ENCODE results near the gene NTF3. TPM values are rescaled to one million over a fixed set of nuclear protein-coding genes. Genes with fewer than 3 reads are reported as not detected.

The NTF3 gene
- total RNA-seq, 1 experiment from 2014 or later = not detected

DNA sequence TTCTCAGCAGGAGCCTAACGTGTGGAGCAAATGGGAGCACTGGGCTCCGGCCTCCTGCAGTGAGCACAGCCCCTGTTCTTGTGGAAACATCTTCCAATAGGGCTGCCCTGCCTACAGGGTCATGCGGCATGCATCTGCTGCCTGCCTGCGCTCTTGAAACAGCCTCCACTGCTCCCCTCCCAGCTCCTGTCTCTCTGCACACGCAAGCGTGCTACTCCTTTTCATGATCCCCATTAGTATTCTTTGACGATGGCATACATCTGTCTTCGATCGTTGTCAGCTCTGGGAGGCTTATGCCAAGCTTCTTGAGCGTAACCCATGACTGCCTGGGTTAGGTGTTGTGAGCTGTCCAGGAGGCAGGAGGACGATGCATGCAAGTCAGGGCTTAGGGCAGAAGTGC, 23.1 kb downstream of the NTF3 start:
- DNase-seq (ENCODE audit: low read depth, low spot score) (no peak), ATAC-seq (no peak)
- in situ Hi-C loops (cut with HindIII; ENCODE audit: low pct_unique_long_range_greater_than_20kb, low sequenced_read_pairs) (no loop called here), intact Hi-C loops (cut with micrococcal nuclease; ENCODE audit: unreplicated experiment) (no loop called here)
- POLR2A ChIA-PET = no interaction called here
- TF ChIP-seq SIN3A (IDR thresholded peaks at IDR 0.05; ENCODE audit: borderline replicate concordance, insufficient read depth, low read depth, low read length) (no peak), TCF7L2 (IDR thresholded peaks at IDR 0.05; ENCODE audit: low read depth, low read length) (no peak), REST (IDR thresholded peaks at IDR 0.05; ENCODE audit: insufficient read depth in 1 of 2, low read depth in 2 of 2, low read length in 1 of 2) (no peak), CTCF (IDR thresholded peaks at IDR 0.05) (no peak), POLR2AphosphoS5 (IDR thresholded peaks at IDR 0.05; ENCODE audit: low read depth, low read length) (no peak)
- CTCF ChIA-PET = no interaction called here
- no peak overlapping the region for H3K4me3 ChIP-seq (ENCODE audit: low read depth in 2 of 2, low read length in 2 of 2)
- H3K36me3 ChIP-seq (ENCODE audit: control insufficient read depth, insufficient read depth, low read length) = no peaks in the 10 kb centered on the region
- no TSS peak for BruUV-seq (replicated peaks)
- H3K4me1 ChIP-seq (ENCODE audit: control insufficient read depth, insufficient read depth, low read length) = no peaks in the 10 kb centered on the region
- no peak overlapping the region for H3K27ac ChIP-seq (ENCODE audit: low read length)
- no peaks in the 10 kb centered on the region for H3K9me3 ChIP-seq (ENCODE audit: control insufficient read depth, insufficient read depth, low read depth, low read length)
- H3K27me3 ChIP-seq (ENCODE audit: control insufficient read depth, insufficient read depth, low read length) = 0 out of 2 replicates have a peak, but pooled peaks cover 2% of the 10 kb centered on the region

DNA sequence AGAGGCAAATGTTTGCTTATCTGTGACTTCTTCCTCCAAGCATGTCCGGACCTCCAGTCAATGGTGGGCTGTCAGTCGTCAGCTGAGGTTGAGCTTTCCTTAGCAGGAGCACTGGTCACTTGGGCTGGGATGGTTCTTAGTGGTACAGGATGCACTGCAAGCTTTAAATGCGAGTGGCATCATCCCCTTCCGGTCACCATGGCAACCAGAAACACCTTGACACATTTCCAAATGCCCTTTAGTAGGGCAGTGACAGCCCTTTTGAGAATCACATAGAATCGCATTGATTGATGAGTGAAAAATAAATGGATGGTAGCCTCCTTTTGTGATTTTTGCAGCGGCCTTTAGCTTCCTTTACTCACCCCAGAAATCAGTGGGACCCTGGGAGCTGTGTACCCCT, 24.1 kb downstream of the NTF3 start:
- no peak overlapping the region for H3K4me3 ChIP-seq (ENCODE audit: low read depth in 2 of 2, low read length in 2 of 2)
- BruUV-seq (replicated peaks) = no TSS peak
- no peaks in the 10 kb centered on the region for H3K9me3 ChIP-seq (ENCODE audit: control insufficient read depth, insufficient read depth, low read depth, low read length)
- ATAC-seq = no peak
- H3K4me1 ChIP-seq (ENCODE audit: control insufficient read depth, insufficient read depth, low read length) = no peaks in the 10 kb centered on the region
- in situ Hi-C loops (cut with HindIII; ENCODE audit: low pct_unique_long_range_greater_than_20kb, low sequenced_read_pairs) (no loop called here), intact Hi-C loops (cut with micrococcal nuclease; ENCODE audit: unreplicated experiment) (no loop called here)
- H3K27me3 ChIP-seq (ENCODE audit: control insufficient read depth, insufficient read depth, low read length) = no peaks in the 10 kb centered on the region
- ChIA-PET POLR2A (no interaction called here), CTCF (no interaction called here)
- H3K36me3 ChIP-seq (ENCODE audit: control insufficient read depth, insufficient read depth, low read length) = no peaks in the 10 kb centered on the region
- TF ChIP-seq TCF7L2 (IDR thresholded peaks at IDR 0.05; ENCODE audit: low read depth, low read length) (no peak), CTCF (IDR thresholded peaks at IDR 0.05) (no peak), REST (IDR thresholded peaks at IDR 0.05; ENCODE audit: insufficient read depth in 1 of 2, low read depth in 2 of 2, low read length in 1 of 2) (no peak), SIN3A (IDR thresholded peaks at IDR 0.05; ENCODE audit: borderline replicate concordance, insufficient read depth, low read depth, low read length) (no peak), POLR2AphosphoS5 (IDR thresholded peaks at IDR 0.05; ENCODE audit: low read depth, low read length) (no peak)
- DNase-seq (ENCODE audit: low read depth, low spot score) = no peak
- H3K27ac ChIP-seq (ENCODE audit: low read length) = no peak overlapping the region

All from Panc1 (cell line).